ENCODE measurements around the gene TMEM50A.
"Not testable (repeated sequence)": the region's sequence is repeated elsewhere in the genome, so short reads cannot be mapped to it uniquely, and the experiment has no call there.

Gene TMEM50A

GRCh38 chr1:25337483-25338187 lies 499 bp upstream of the TMEM50A start:
- DNase-seq, result not testable (repeated sequence)

GRCh38 chr1:25338986-25339385 lies 852 bp downstream of the TMEM50A start:
- no peak for DNase-seq

- DNase-seq, result no peak
These were observed 3.6 kb downstream of the TMEM50A start for GRCh38 chr1:25341746-25342145.

- no peak for DNase-seq
These were observed 4.7 kb downstream of the TMEM50A start for GRCh38 chr1:25342846-25343245.

GRCh38 chr1:25343872-25344271 lies 5.7 kb downstream of the TMEM50A start:
- no peak for DNase-seq

GRCh38 chr1:25347556-25347955 lies 9.4 kb downstream of the TMEM50A start:
- DNase-seq, result no peak

GRCh38 chr1:25349606-25350005 lies 11.5 kb downstream of the TMEM50A start:
- no peak for DNase-seq

- DNase-seq, result no peak
These were observed 17.8 kb downstream of the TMEM50A start for GRCh38 chr1:25355841-25356395.

- DNase-seq, result no peak
These were observed 18.3 kb downstream of the TMEM50A start for GRCh38 chr1:25356441-25356840.

GRCh38 chr1:25356848-25357247 lies 18.7 kb downstream of the TMEM50A start:
- no peak for DNase-seq

- DNase-seq, result no peak
These were observed 22.8 kb downstream of the TMEM50A start for GRCh38 chr1:25360596-25361581.

GRCh38 chr1:25361901-25362300 lies 23.8 kb downstream of the TMEM50A start:
- no peak for DNase-seq

GRCh38 chr1:25362634-25363559 lies 24.8 kb downstream of the TMEM50A start:
- not testable (repeated sequence) for DNase-seq

GRCh38 chr1:25369241-25369640 lies 31.1 kb downstream of the TMEM50A start:
- no peak for DNase-seq

- not testable (repeated sequence) for DNase-seq
These were observed 31.6 kb downstream of the TMEM50A start for GRCh38 chr1:25369691-25370271.

- not testable (repeated sequence) for DNase-seq
These were observed 33.6 kb downstream of the TMEM50A start for GRCh38 chr1:25371757-25372156.

- not testable (repeated sequence) for DNase-seq
These were observed 40.2 kb downstream of the TMEM50A start for GRCh38 chr1:25378367-25378766.

- DNase-seq, result not testable (repeated sequence)
These were observed 44.4 kb downstream of the TMEM50A start for GRCh38 chr1:25382543-25382942.

- not testable (repeated sequence) for DNase-seq
These were observed 45.0 kb downstream of the TMEM50A start for GRCh38 chr1:25383090-25383489.

GRCh38 chr1:25383875-25384274 lies 45.7 kb downstream of the TMEM50A start:
- DNase-seq, result not testable (repeated sequence)

- not testable (repeated sequence) for DNase-seq
These were observed 49.0 kb downstream of the TMEM50A start for GRCh38 chr1:25387096-25387495.

GRCh38 chr1:25388691-25389090 lies 50.6 kb downstream of the TMEM50A start:
- DNase-seq, result not testable (repeated sequence)
